Transverse colon (tissue), 3 donors: Measurements from ENCODE around the gene NDUFAB1.

Experiments used
- CTCF ChIP-seq, 5 experiments: fragments of 200-600 bp in 3 of 5; fragments of 450-650 bp in 2 of 5; sonication (generic) in 3 of 5; IDR thresholded peaks; 1 replicate in 2 of 5; 2 replicates in 3 of 5; pipeline ENCODE4 v1.5.1; 2016 to 2017; ENCODE audit warnings: antibody characterized with exemption in 5 of 5, inconsistent platforms in 3 of 5, mild to moderate bottlenecking in 2 of 5, moderate library complexity in 1 of 5
- EP300 ChIP-seq: sonication (generic); formaldehyde crosslinking; IDR thresholded peaks from one replicate; pipeline ENCODE4 v1.6.1; 2017; ENCODE audit warnings: antibody characterized with exemption, low read depth
- POLR2A ChIP-seq: fragments of 450-650 bp; IDR thresholded peaks from one replicate; pipeline ENCODE4 v1.6.1; 2016; ENCODE audit warnings: antibody characterized with exemption, mild to moderate bottlenecking, moderate library complexity

GRCh38 chr16:23624092-23624491 lies 28.0 kb upstream of the NDUFAB1 start:
- TF ChIP-seq CTCF (IDR thresholded peaks at IDR 0.05): no peak
- no peak for TF ChIP-seq POLR2A
- no peak for TF ChIP-seq EP300
